ENCODE results near the gene CCKAR.

The CCKAR gene

GRCh38 chr4:26489101-26489985 lies 941 bp downstream of the CCKAR start:
- no peak for DNase-seq

GRCh38 chr4:26485684-26486083 lies 4.6 kb downstream of the CCKAR start:
- DNase-seq = no peak

GRCh38 chr4:26484516-26484915 lies 5.8 kb downstream of the CCKAR start:
- no peak for DNase-seq

- no peak for DNase-seq
These were observed 6.2 kb downstream of the CCKAR start for GRCh38 chr4:26484032-26484515.

GRCh38 chr4:26482508-26483462 lies 7.5 kb downstream of the CCKAR start:
- no peak for DNase-seq

- DNase-seq = no peak
These were observed 12.0 kb downstream of the CCKAR start for GRCh38 chr4:26478330-26478729.

- DNase-seq = no peak
These were observed 13.7 kb downstream of the CCKAR start for GRCh38 chr4:26476545-26476944.

- no peak for DNase-seq
These were observed 14.6 kb downstream of the CCKAR start for GRCh38 chr4:26475716-26476115.

GRCh38 chr4:26474551-26474950 lies 15.7 kb downstream of the CCKAR start:
- DNase-seq = no peak

- DNase-seq = no peak
These were observed 16.4 kb downstream of the CCKAR start for GRCh38 chr4:26473893-26474292.

GRCh38 chr4:26471890-26472289 lies 18.4 kb downstream of the CCKAR start:
- no peak for DNase-seq

GRCh38 chr4:26468977-26469376 lies 21.3 kb downstream of the CCKAR start:
- no peak for DNase-seq

GRCh38 chr4:26468283-26468949 lies 21.9 kb downstream of the CCKAR start:
- no peak for DNase-seq

GRCh38 chr4:26467724-26468123 lies 22.6 kb downstream of the CCKAR start:
- DNase-seq = no peak

GRCh38 chr4:26466578-26467270 lies 23.6 kb downstream of the CCKAR start:
- no peak for DNase-seq

GRCh38 chr4:26464420-26465095 lies 25.7 kb downstream of the CCKAR start:
- no peak for DNase-seq

GRCh38 chr4:26463386-26463785 lies 26.9 kb downstream of the CCKAR start:
- DNase-seq = no peak

GRCh38 chr4:26462874-26463273 lies 27.4 kb downstream of the CCKAR start:
- no peak for DNase-seq

GRCh38 chr4:26459756-26460530 lies 30.3 kb downstream of the CCKAR start:
- DNase-seq = no peak

- no peak for DNase-seq
These were observed 31.1 kb downstream of the CCKAR start for GRCh38 chr4:26459054-26459755.

Data from stimulated activated CD4-positive, alpha-beta T cell treated with anti-CD3 and anti-CD28 coated beads, Interleukin-1b, Interleukin-23, amount 100 ng/mL, for 48 hours (primary cell).